CD4-positive, alpha-beta memory T cell (primary cell): ENCODE data around the gene PTMA. TPM values are rescaled to one million over a fixed set of nuclear protein-coding genes. Genes with fewer than 3 reads are reported as not detected.

Experiments used
- CTCF ChIA-PET: fragments of 350-600 bp; sonication (Branson Sonifier 250); formaldehyde crosslinking; loops from one replicate; lab custom pipeline; 2021; ENCODE audit warnings: inconsistent platforms; ENCODE audit not compliant: partially characterized antibody; lab: Charles Lee
- POLR2A ChIA-PET: fragments of 350-600 bp; sonication (Branson Sonifier 250); formaldehyde crosslinking; loops from one replicate; lab custom pipeline; 2021; ENCODE audit not compliant: partially characterized antibody; lab: Charles Lee
- DNase-seq, 5 donors: peaks; one replicate each; pipeline versions ENCODE4 v3.0.0 to v3.0.0-alpha.2; 2020 to 2022; ENCODE audit warnings: mixed read lengths in 1 of 5
- H3K27ac ChIP-seq: one replicate; pipeline ENCODE4 v1.7.0; 2013; ENCODE audit warnings: low read depth, low read length
- H3K27me3 ChIP-seq: 2 replicates; pipeline ENCODE4 v1.7.0; 2013; ENCODE audit warnings: mild to moderate bottlenecking, low read length, moderate library complexity; ENCODE audit not compliant: insufficient read depth
- H3K36me3 ChIP-seq: 2 replicates; pipeline ENCODE4 v1.7.0; 2013; ENCODE audit warnings: mild to moderate bottlenecking, low read length, moderate library complexity; ENCODE audit not compliant: insufficient read depth
- H3K4me1 ChIP-seq: 2 replicates; pipeline ENCODE4 v1.7.0; 2013; ENCODE audit warnings: mild to moderate bottlenecking, low read length, moderate library complexity; ENCODE audit not compliant: insufficient read depth
- H3K4me3 ChIP-seq, 2 donors: one replicate each; pipeline ENCODE4 v1.7.0; 2013; ENCODE audit warnings: low read length in 2 of 2, mild to moderate bottlenecking in 1 of 2
- H3K9me3 ChIP-seq, 2 donors: one replicate each; pipeline ENCODE4 v1.7.0; 2013; ENCODE audit warnings: low read length in 2 of 2, control low read depth in 1 of 2; ENCODE audit not compliant: control insufficient read depth in 1 of 2
- H3K27ac Mint-ChIP-seq, 7 donors: one replicate each; pipeline ENCODE4 v1.8.0; 2020 to 2021; ENCODE audit warnings: mixed read lengths in 7 of 7, mild to moderate bottlenecking in 6 of 7, inconsistent platforms in 3 of 7, moderate library complexity in 3 of 7
- H3K27me3 Mint-ChIP-seq, 2 donors: one replicate each; pipeline ENCODE4 v1.8.0; 2020 to 2021; ENCODE audit warnings: mixed read lengths in 2 of 2
- H3K36me3 Mint-ChIP-seq, 2 donors: one replicate each; pipeline ENCODE4 v1.8.0; 2020 to 2021; ENCODE audit warnings: mixed read lengths in 2 of 2, inconsistent platforms in 1 of 2, mild to moderate bottlenecking in 1 of 2
- H3K4me1 Mint-ChIP-seq, 4 donors: one replicate each; pipeline ENCODE4 v1.8.0; 2020 to 2021; ENCODE audit warnings: mixed read lengths in 4 of 4, mild to moderate bottlenecking in 1 of 4
- H3K4me3 Mint-ChIP-seq, 8 donors: one replicate each; pipeline ENCODE4 v1.8.0; 2020 to 2021; ENCODE audit warnings: mixed read lengths in 8 of 8, mild to moderate bottlenecking in 7 of 8, moderate library complexity in 6 of 8, inconsistent platforms in 3 of 8
- H3K9me3 Mint-ChIP-seq, 8 donors: one replicate each; pipeline ENCODE4 v1.8.0; 2020 to 2021; ENCODE audit warnings: mixed read lengths in 8 of 8, mild to moderate bottlenecking in 5 of 8, inconsistent platforms in 3 of 8, moderate library complexity in 1 of 8
- intact Hi-C: fragments of 100-400 bp; cut with micrococcal nuclease; formaldehyde crosslinking; loops from one replicate; pipeline ENCODE4 v1.15.1; 2023
- polyA plus RNA-seq, 2 donors: library from polyadenylated mRNA; unstranded; fragments of 300-500 nt; fragmentation: Illumina TruSeq; gene quantifications; one replicate each; pipeline ENCODE4 v1.2.3, GENCODE V29; 2021
- total RNA-seq, 2 experiments: library from RNA; stranded (reverse); gene quantifications; one replicate each; pipeline ENCODE4 v1.2.3, GENCODE V29; 2021

The PTMA gene
- total and polyA plus RNA-seq, 4 experiments from 2014 or later, result 974 to 1,836 (median 1,208) TPM

- Histone ChIP-seq H3K9me3 (no peaks in the 10 kb centered on the region), H3K27ac (no peak overlapping the region), H3K4me3 (no peak overlapping the region), H3K36me3 (no peaks in the 10 kb centered on the region), H3K4me1 (no peaks in the 10 kb centered on the region), H3K27me3 (peaks cover 3% of the 10 kb centered on the region)
- Mint-ChIP-seq H3K36me3 (no peaks in the 10 kb centered on the region), H3K4me3 (peak overlapping the region in 4 of 8 donors; percentile 20 to 68 (median 46)), H3K27ac (no peak overlapping the region), H3K27me3 (peaks cover 12 to 16% of the 10 kb centered on the region in 2 donors), H3K4me1 (peaks cover 4 to 13% (median 6%) of the 10 kb centered on the region in 4 donors), H3K9me3 (no peaks in the 10 kb centered on the region)
- intact Hi-C loops, result no loop called here
- DNase-seq, result no peak
- ChIA-PET CTCF (interaction anchor here (1.3 to 21.7 kb wide), 2 partner anchors 24 to 34 kb away, joined by 3 to 742 read pairs; no protein-coding TSS in a partner anchor), POLR2A (interaction anchor here (7.4 kb wide), 1 partner anchor 32 kb away, joined by 43 read pairs; no protein-coding TSS in a partner anchor)
Measured at GRCh38 chr2:231682603-231683291, 25.6 kb upstream of the PTMA start.

GRCh38 chr2:231683292-231684235 lies 24.8 kb upstream of the PTMA start:
- ChIA-PET CTCF (interaction anchor here (1.2 to 21.7 kb wide), 4 partner anchors 7 to 33 kb away, joined by 3 to 742 read pairs (median 30); no protein-coding TSS in a partner anchor), POLR2A (interaction anchor here (0.9 to 7.4 kb wide), 4 partner anchors 23 to 31 kb away, joined by 3 to 43 read pairs (median 10); partner anchors contain the start of gene PTMA)
- peaks cover 11 to 16% of the 10 kb centered on the region in 2 donors for H3K27me3 Mint-ChIP-seq
- no peaks in the 10 kb centered on the region for H3K4me1 ChIP-seq
- H3K27ac Mint-ChIP-seq, result peak overlapping the region in 1 of 7 donors; percentile 53
- no peaks in the 10 kb centered on the region for H3K9me3 ChIP-seq
- H3K36me3 ChIP-seq, result no peaks in the 10 kb centered on the region
- H3K27ac ChIP-seq, result no peak overlapping the region
- H3K36me3 Mint-ChIP-seq, result no peaks in the 10 kb centered on the region
- DNase-seq, result no peak
- H3K4me3 ChIP-seq, result no peak overlapping the region
- intact Hi-C loops, result no loop called here
- no peaks in the 10 kb centered on the region for H3K9me3 Mint-ChIP-seq
- H3K4me3 Mint-ChIP-seq, result no peak overlapping the region
- H3K27me3 ChIP-seq, result peaks cover 3% of the 10 kb centered on the region
- peaks cover 4 to 10% (median 5%) of the 10 kb centered on the region in 4 donors for H3K4me1 Mint-ChIP-seq

GRCh38 chr2:231684314-231685223 lies 23.8 kb upstream of the PTMA start:
- POLR2A ChIA-PET, result interaction anchor here (0.9 to 7.4 kb wide), 4 partner anchors 22 to 30 kb away, joined by 3 to 43 read pairs (median 10); partner anchors contain the start of gene PTMA
- Histone ChIP-seq H3K4me3 (no peak overlapping the region), H3K27me3 (peaks cover 3% of the 10 kb centered on the region), H3K36me3 (no peaks in the 10 kb centered on the region), H3K27ac (no peak overlapping the region), H3K4me1 (no peaks in the 10 kb centered on the region), H3K9me3 (no peaks in the 10 kb centered on the region)
- Mint-ChIP-seq H3K4me3 (no peak overlapping the region), H3K9me3 (no peaks in the 10 kb centered on the region), H3K4me1 (peaks cover 4 to 10% (median 5%) of the 10 kb centered on the region in 4 donors), H3K27me3 (peaks cover 11 to 16% of the 10 kb centered on the region in 2 donors), H3K27ac (no peak overlapping the region), H3K36me3 (no peaks in the 10 kb centered on the region)
- CTCF ChIA-PET, result interaction anchor here (1.2 to 21.7 kb wide), 4 partner anchors 8 to 32 kb away, joined by 3 to 742 read pairs (median 30); no protein-coding TSS in a partner anchor
- no peak for DNase-seq
- intact Hi-C loops, result no loop called here

GRCh38 chr2:231685349-231686191 lies 22.8 kb upstream of the PTMA start:
- peaks cover 3% of the 10 kb centered on the region for H3K27me3 ChIP-seq
- POLR2A ChIA-PET, result interaction anchor here (1.7 to 7.4 kb wide), 3 partner anchors 21 to 29 kb away, joined by 6 to 43 read pairs (median 15); partner anchors contain the start of gene PTMA
- no peaks in the 10 kb centered on the region for H3K9me3 ChIP-seq
- no peak overlapping the region for H3K27ac ChIP-seq
- no peak overlapping the region for H3K4me3 ChIP-seq
- intact Hi-C loops, result no loop called here
- H3K9me3 Mint-ChIP-seq, result no peaks in the 10 kb centered on the region
- H3K4me1 ChIP-seq, result no peaks in the 10 kb centered on the region
- peak overlapping the region in 1 of 7 donors; percentile 15 for H3K27ac Mint-ChIP-seq
- H3K27me3 Mint-ChIP-seq, result peaks cover 9 to 13% of the 10 kb centered on the region in 2 donors
- peaks cover 4 to 10% (median 5%) of the 10 kb centered on the region in 4 donors for H3K4me1 Mint-ChIP-seq
- no peak for DNase-seq
- CTCF ChIA-PET, result interaction anchor here (0.5 to 21.7 kb wide), 3 partner anchors 9 to 31 kb away, joined by 3 to 742 read pairs (median 54); no protein-coding TSS in a partner anchor
- no peaks in the 10 kb centered on the region for H3K36me3 Mint-ChIP-seq
- H3K36me3 ChIP-seq, result no peaks in the 10 kb centered on the region
- no peak overlapping the region for H3K4me3 Mint-ChIP-seq

- intact Hi-C loops, result loop anchor here (1.0 kb wide), 2 partner anchors 9 to 29 kb away; no protein-coding TSS in a partner anchor
- H3K4me3 ChIP-seq, result no peak overlapping the region
- peaks cover 3 to 9% (median 4%) of the 10 kb centered on the region in 4 donors for H3K4me1 Mint-ChIP-seq
- H3K4me1 ChIP-seq, result no peaks in the 10 kb centered on the region
- no peaks in the 10 kb centered on the region for H3K36me3 ChIP-seq
- DNase-seq, result no peak
- ChIA-PET CTCF (interaction anchor here (1.2 to 21.7 kb wide), 4 partner anchors 10 to 204 kb away, joined by 3 to 742 read pairs (median 29); no protein-coding TSS in a partner anchor), POLR2A (interaction anchor here (1.0 to 7.4 kb wide), 6 partner anchors 17 to 73 kb away, joined by 3 to 50 read pairs (median 6); no protein-coding TSS in a partner anchor)
- H3K27me3 ChIP-seq, result peaks cover 3% of the 10 kb centered on the region
- H3K27me3 Mint-ChIP-seq, result peaks cover 9 to 12% of the 10 kb centered on the region in 2 donors
- H3K27ac Mint-ChIP-seq, result peak overlapping the region in 5 of 7 donors; percentile 4 to 64 (median 56)
- no peaks in the 10 kb centered on the region for H3K36me3 Mint-ChIP-seq
- no peak overlapping the region for H3K27ac ChIP-seq
- no peaks in the 10 kb centered on the region for H3K9me3 Mint-ChIP-seq
- no peaks in the 10 kb centered on the region for H3K9me3 ChIP-seq
- no peak overlapping the region for H3K4me3 Mint-ChIP-seq
Measured at GRCh38 chr2:231686192-231687100, 21.9 kb upstream of the PTMA start.
